H1 (cell line): Measurements from ENCODE around the gene STH. TPM values are rescaled to one million over a fixed set of nuclear protein-coding genes. Genes with fewer than 3 reads are reported as not detected.

Experiments used
- CTCF ChIA-PET: fragments of 300-600 bp; sonication (Branson Sonifier 250); formaldehyde crosslinking; loops from one replicate; lab custom pipeline; 2021; ENCODE audit not compliant: partially characterized antibody; lab: Charles Lee
- POLR2A ChIA-PET: fragments of 300-600 bp; sonication (Branson Sonifier 250); formaldehyde crosslinking; loops from one replicate; lab custom pipeline; 2021; ENCODE audit warnings: inconsistent platforms; ENCODE audit not compliant: partially characterized antibody; lab: Charles Lee
- DNase-seq, 2 experiments: peaks; one replicate each; pipeline versions ENCODE4 v3.0.0 to v3.0.0-alpha.2; 2010 to 2022; ENCODE audit warnings: low spot score in 2 of 2, low read depth in 1 of 2, mixed read lengths in 1 of 2
- FAIRE-seq: peaks from 2 replicates; lab custom pipeline; 2011; peaks lifted over from hg19 to GRCh38; lab: Jason Lieb, UNC
- H2AFZ ChIP-seq: 2 replicates; pipeline ENCODE4 v1.8.1; 2012; ENCODE audit warnings: low read length, inconsistent platforms
- H2AK5ac ChIP-seq: 2 replicates; pipeline ENCODE4 v1.6.1; 2013; ENCODE audit warnings: low read depth, low read length
- H2BK120ac ChIP-seq: replicated peaks from 2 replicates; pipeline ENCODE3; 2013; ENCODE audit warnings: low read depth, low read length, inconsistent platforms
- H2BK12ac ChIP-seq: 2 replicates; pipeline ENCODE4 v1.6.1; 2013; ENCODE audit warnings: low read depth, low read length
- H2BK15ac ChIP-seq: 2 replicates; pipeline ENCODE4 v1.6.1; 2013; ENCODE audit warnings: low read length
- H2BK20ac ChIP-seq: 2 replicates; pipeline ENCODE4 v1.6.1; 2013; ENCODE audit warnings: low read length
- H2BK5ac ChIP-seq: 2 replicates; pipeline ENCODE4 v1.6.1; 2013; ENCODE audit warnings: low read depth, low read length
- H3K14ac ChIP-seq: 2 replicates; pipeline ENCODE4 v1.6.1; 2013; ENCODE audit warnings: inconsistent platforms; ENCODE audit not compliant: insufficient read length
- H3K18ac ChIP-seq: 2 replicates; pipeline ENCODE4 v1.6.1; 2013; ENCODE audit warnings: low read length; ENCODE audit errors: extremely low read depth
- H3K23ac ChIP-seq: 2 replicates; pipeline ENCODE4 v1.6.1; 2013; ENCODE audit warnings: inconsistent platforms; ENCODE audit not compliant: insufficient read length
- H3K23me2 ChIP-seq: 2 replicates; pipeline ENCODE4 v1.6.1; 2013; ENCODE audit warnings: low read depth, low read length
- H3K27ac ChIP-seq: 2 replicates; pipeline ENCODE4 v1.6.1; 2011; ENCODE audit warnings: low read depth, low read length, inconsistent platforms
- H3K27me3 ChIP-seq, 4 experiments: replicated peaks in 1 of 4; 1 replicate in 1 of 4; 2 replicates in 3 of 4; pipeline versions ENCODE4 v1.6.1 to v1.8.1; 2011 to 2013; ENCODE audit warnings: low read length in 3 of 4, mild to moderate bottlenecking in 3 of 4, inconsistent platforms in 2 of 4, mixed read lengths in 2 of 4, moderate library complexity in 1 of 4; ENCODE audit not compliant: control insufficient read depth in 3 of 4, insufficient read depth in 3 of 4; ENCODE audit errors: extremely low read depth in 1 of 4
- H3K36me3 ChIP-seq, 4 experiments: 2 replicates each; pipeline versions ENCODE4 v1.6.1 to v1.8.1; 2011 to 2013; ENCODE audit warnings: mild to moderate bottlenecking in 4 of 4, low read length in 3 of 4, moderate library complexity in 2 of 4, control low read depth in 1 of 4, inconsistent platforms in 1 of 4; ENCODE audit not compliant: insufficient read depth in 4 of 4, control insufficient read depth in 2 of 4
- H3K4ac ChIP-seq: replicated peaks from 2 replicates; pipeline ENCODE3; 2013; ENCODE audit warnings: low read length, low read depth, mixed read lengths, inconsistent platforms; ENCODE audit not compliant: insufficient read length
- H3K4me1 ChIP-seq, 4 experiments: replicated peaks in 1 of 4; 1 replicate in 1 of 4; 2 replicates in 3 of 4; pipeline versions ENCODE4 v1.6.1 to v1.8.1; 2011 to 2013; ENCODE audit warnings: low read length in 3 of 4, inconsistent platforms in 2 of 4, mixed read lengths in 1 of 4; ENCODE audit not compliant: insufficient read depth in 4 of 4, control insufficient read depth in 3 of 4
- H3K4me2 ChIP-seq, 2 experiments: 2 replicates each; pipeline versions ENCODE4 v1.6.1 to v1.8.1; 2011 to 2013; ENCODE audit warnings: low read depth in 2 of 2, low read length in 2 of 2, control low read depth in 1 of 2, inconsistent platforms in 1 of 2, mild to moderate bottlenecking in 1 of 2; ENCODE audit not compliant: insufficient read depth in 1 of 2
- H3K4me3 ChIP-seq, 4 experiments: fragments of 200-600, 300-600 bp in 1 of 4; sonication (generic), shearing (Covaris generic), sonication (Bioruptor Twin) in 1 of 4; 2 replicates each; pipeline versions ENCODE4 v1.5.1 to v1.8.1; 2011 to 2016; ENCODE audit warnings: low read length in 4 of 4, low read depth in 3 of 4, control low read depth in 2 of 4, inconsistent platforms in 2 of 4, mild to moderate bottlenecking in 2 of 4, mixed read lengths in 1 of 4, moderate library complexity in 1 of 4; ENCODE audit not compliant: insufficient read depth in 2 of 4; ENCODE audit errors: extremely low read depth in 1 of 4
- H3K56ac ChIP-seq: replicated peaks from 2 replicates; pipeline ENCODE3; 2013; ENCODE audit warnings: low read depth, mild to moderate bottlenecking, mixed read lengths, low read length, inconsistent platforms; ENCODE audit not compliant: insufficient read length
- H3K79me1 ChIP-seq: 2 replicates; pipeline ENCODE4 v1.6.1; 2013; ENCODE audit warnings: low read depth, low read length, control low read depth
- H3K79me2 ChIP-seq, 2 experiments: 2 replicates each; pipeline versions ENCODE4 v1.6.1 to v1.8.1; 2012 to 2013; ENCODE audit warnings: low read length in 2 of 2, mild to moderate bottlenecking in 2 of 2, inconsistent platforms in 1 of 2; ENCODE audit not compliant: insufficient read depth in 2 of 2, control insufficient read depth in 1 of 2
- H3K9ac ChIP-seq, 4 experiments: replicated peaks in 1 of 4; 1 replicate in 1 of 4; 2 replicates in 3 of 4; pipeline versions ENCODE4 v1.6.1 to v1.8.1; 2011 to 2013; ENCODE audit warnings: low read depth in 3 of 4, low read length in 3 of 4, control low read depth in 2 of 4, mild to moderate bottlenecking in 2 of 4, moderate library complexity in 2 of 4, inconsistent platforms in 1 of 4; ENCODE audit errors: extremely low read depth in 1 of 4
- H3K9me3 ChIP-seq, 2 experiments: 2 replicates each; pipeline versions ENCODE4 v1.6.1 to v1.8.1; 2012 to 2013; ENCODE audit warnings: mild to moderate bottlenecking in 2 of 2, moderate library complexity in 2 of 2, control low read depth in 1 of 2, inconsistent platforms in 1 of 2, low read depth in 1 of 2, low read length in 1 of 2, mixed read lengths in 1 of 2; ENCODE audit not compliant: insufficient read depth in 2 of 2
- H4K20me1 ChIP-seq, 2 experiments: replicated peaks in 1 of 2; 2 replicates each; pipeline versions ENCODE3 to v1.8.1; 2011 to 2013; ENCODE audit warnings: inconsistent platforms in 2 of 2, low read length in 2 of 2, mild to moderate bottlenecking in 1 of 2; ENCODE audit not compliant: insufficient read depth in 2 of 2, control insufficient read depth in 1 of 2
- H4K5ac ChIP-seq: 2 replicates; pipeline ENCODE4 v1.6.1; 2013; ENCODE audit warnings: low read length, low read depth, mixed read lengths, inconsistent platforms; ENCODE audit not compliant: insufficient read length
- H4K8ac ChIP-seq: 2 replicates; pipeline ENCODE4 v1.8.0; 2013; ENCODE audit warnings: mild to moderate bottlenecking, moderate library complexity, low read length, inconsistent platforms; ENCODE audit not compliant: insufficient read depth; ENCODE audit errors: extremely low read depth
- H4K91ac ChIP-seq: replicated peaks from 2 replicates; pipeline ENCODE3; 2013; ENCODE audit warnings: low read length, mixed read lengths, inconsistent platforms; ENCODE audit not compliant: insufficient read length
- ASH2L ChIP-seq: fragments of 200-600, 300-600 bp; sonication (generic); IDR thresholded peaks from one replicate; pipeline ENCODE4 v1.7.1; 2017; ENCODE audit warnings: low read length
- ATF2 ChIP-seq: IDR thresholded peaks from 2 replicates; pipeline ENCODE4 v1.6.1; 2012; ENCODE audit warnings: low read length, inconsistent platforms
- CTCF ChIP-seq, 3 experiments: IDR thresholded peaks; 1 replicate in 2 of 3; 2 replicates in 1 of 3; pipeline versions ENCODE4 v1.5.1 to v1.6.1; 2011; ENCODE audit warnings: low read length in 3 of 3, mild to moderate bottlenecking in 3 of 3, inconsistent platforms in 2 of 3, low read depth in 1 of 3, moderate library complexity in 1 of 3; ENCODE audit not compliant: insufficient read depth in 1 of 3; ENCODE audit errors: control extremely low read depth in 1 of 3
- EZH2 ChIP-seq: fragments of 200-600 bp; sonication (generic); IDR thresholded peaks from 2 replicates; pipeline ENCODE4 v1.7.1; 2012; ENCODE audit warnings: low read depth, mild to moderate bottlenecking, moderate library complexity, low read length, inconsistent platforms; ENCODE audit not compliant: severe bottlenecking
- GABPA ChIP-seq: IDR thresholded peaks from 2 replicates; pipeline ENCODE4 v1.6.1; 2011; ENCODE audit warnings: mild to moderate bottlenecking, low read length, moderate library complexity, borderline replicate concordance; ENCODE audit not compliant: insufficient read depth
- RBBP5 ChIP-seq: IDR thresholded peaks from 2 replicates; pipeline ENCODE4 v1.7.1; 2012; ENCODE audit warnings: low read depth, mild to moderate bottlenecking, inconsistent platforms, low read length, moderate library complexity, borderline replicate concordance
- SP1 ChIP-seq: IDR thresholded peaks from 2 replicates; pipeline ENCODE4 v1.6.1; 2011; ENCODE audit warnings: low read depth, low read length
- TAF1 ChIP-seq: IDR thresholded peaks from 2 replicates; pipeline ENCODE4 v1.6.1; 2011; ENCODE audit warnings: mild to moderate bottlenecking, low read depth, low read length
- TAF7 ChIP-seq: optimal IDR thresholded peaks from 2 replicates; pipeline ENCODE3; 2011; ENCODE audit warnings: low read depth, mild to moderate bottlenecking, inconsistent platforms, low read length, moderate library complexity, borderline replicate concordance
- WGBS, 2 experiments: shearing (Covaris generic) in 1 of 2; methylation state at CpG; one replicate each; pipeline versions ENCODE4 v1.1.6 to v1.1.7; 2013 to 2015; ENCODE audit warnings: low lambda C conversion rate in 2 of 2, mixed read lengths in 2 of 2, inconsistent platforms in 1 of 2, low coverage in 1 of 2, missing lambda C conversion rate in 1 of 2; ENCODE audit not compliant: insufficient replicate concordance in 2 of 2, insufficient coverage in 1 of 2, insufficient read length in 1 of 2; ENCODE audit errors: extremely low coverage in 1 of 2, missing lambda C conversion rate in 1 of 2; 5-methylcytosine and 5-hydroxymethylcytosine counted together
- polyA plus RNA-seq, 7 experiments: library from polyadenylated mRNA; depleted of rRNA in 3 of 7; stranded (reverse) in 5 of 7; unstranded in 2 of 7; fragments of >200 nt in 5 of 7; fragments of 200-250 nt in 2 of 7; gene quantifications; 1 replicate in 5 of 7; 2 replicates in 1 of 7; 4 replicates in 1 of 7; pipeline versions ENCODE4 v1.2.1 to v1.2.3, GENCODE V29; 2011 to 2013; ENCODE audit warnings: missing spikeins in 2 of 7, mixed read lengths in 2 of 7
- total RNA-seq: library from RNA; stranded (reverse); fragmentation: NEBNext Ultra II Directional; extraction: Animal tissue kit (Norgen Biotek cat#: 25700); gene quantifications from 2 replicates; pipeline ENCODE4 v1.2.1, GENCODE V29; 2021

STH gene
- total and polyA plus RNA-seq, 2 of the 8 experiments (the other 6 are each of a cell fraction or from before 2014, with no cell fraction given), result not detected

- Histone ChIP-seq H3K27me3 (no peaks in the 10 kb centered on the region), H4K91ac (no peak overlapping the region), H2AFZ (no peak overlapping the region), H3K23ac (no peak overlapping the region), H2BK15ac (no peak overlapping the region), H2BK20ac (no peak overlapping the region), H3K56ac (no peak overlapping the region), H3K14ac (no peak overlapping the region), H3K27ac (no peak overlapping the region), H3K36me3 (peaks cover 41 to 91% (median 77%) of the 10 kb centered on the region in 4 experiments), H3K4ac (no peak overlapping the region), H3K4me1 (no peaks in the 10 kb centered on the region), H2AK5ac (no peak overlapping the region), H2BK5ac (no peak overlapping the region), H3K79me1 (no peaks in the 10 kb centered on the region), H4K20me1 (peaks cover 0 to 11% of the 10 kb centered on the region in 2 experiments), H3K79me2 (no peaks in the 10 kb centered on the region), H3K9me3 (no peaks in the 10 kb centered on the region), H3K9ac (no peak overlapping the region), H3K23me2 (no peaks in the 10 kb centered on the region), H2BK12ac (no peak overlapping the region), H3K4me3 (no peak overlapping the region), H3K18ac (no peak overlapping the region), H4K5ac (no peak overlapping the region), H3K4me2 (no peak overlapping the region), H4K8ac (no peak overlapping the region), H2BK120ac (no peak overlapping the region)
- WGBS, 2 experiments, result 93% methylated on average over 6 of the region's 6 CpGs; no CpG with 5 or more reads in 1 of the 2 experiments
- FAIRE-seq (no peak), DNase-seq (no peak)
- POLR2A ChIA-PET, result interaction anchor here (2.2 to 4.3 kb wide), 2 partner anchors 10 to 155 kb away, joined by 6 to 16 read pairs; partner anchors contain the start of gene KANSL1
- CTCF ChIA-PET, result interaction anchor here (0.9 to 3.5 kb wide), 7 partner anchors 9 to 78 kb away, joined by 3 to 15 read pairs (median 5); no protein-coding TSS in a partner anchor
- TF ChIP-seq GABPA, result no peak
- TF ChIP-seq TAF7, result no peak
- TF ChIP-seq ASH2L, result no peak
- no peak for TF ChIP-seq CTCF (IDR thresholded peaks at IDR 0.05; ENCODE audit: control extremely low read depth in 1 of 3, insufficient read depth in 1 of 3, low read depth in 1 of 3, low read length in 3 of 3)
- no peak for TF ChIP-seq TAF1
- TF ChIP-seq ATF2, result no peak
- no peak for TF ChIP-seq RBBP5
- TF ChIP-seq EZH2, result no peak
- TF ChIP-seq SP1, result no peak
These were observed 39.4 kb downstream of the STH start for GRCh38 chr17:46038414-46038813.
